NCI-H1105 (cell line): Measurements from ENCODE around the gene LYAR.

ENCODE experiments used
- DNase-seq: peaks from one replicate; lab custom pipeline; 2025; lab: John Stamatoyannopoulos, UW

Gene LYAR

DNA sequence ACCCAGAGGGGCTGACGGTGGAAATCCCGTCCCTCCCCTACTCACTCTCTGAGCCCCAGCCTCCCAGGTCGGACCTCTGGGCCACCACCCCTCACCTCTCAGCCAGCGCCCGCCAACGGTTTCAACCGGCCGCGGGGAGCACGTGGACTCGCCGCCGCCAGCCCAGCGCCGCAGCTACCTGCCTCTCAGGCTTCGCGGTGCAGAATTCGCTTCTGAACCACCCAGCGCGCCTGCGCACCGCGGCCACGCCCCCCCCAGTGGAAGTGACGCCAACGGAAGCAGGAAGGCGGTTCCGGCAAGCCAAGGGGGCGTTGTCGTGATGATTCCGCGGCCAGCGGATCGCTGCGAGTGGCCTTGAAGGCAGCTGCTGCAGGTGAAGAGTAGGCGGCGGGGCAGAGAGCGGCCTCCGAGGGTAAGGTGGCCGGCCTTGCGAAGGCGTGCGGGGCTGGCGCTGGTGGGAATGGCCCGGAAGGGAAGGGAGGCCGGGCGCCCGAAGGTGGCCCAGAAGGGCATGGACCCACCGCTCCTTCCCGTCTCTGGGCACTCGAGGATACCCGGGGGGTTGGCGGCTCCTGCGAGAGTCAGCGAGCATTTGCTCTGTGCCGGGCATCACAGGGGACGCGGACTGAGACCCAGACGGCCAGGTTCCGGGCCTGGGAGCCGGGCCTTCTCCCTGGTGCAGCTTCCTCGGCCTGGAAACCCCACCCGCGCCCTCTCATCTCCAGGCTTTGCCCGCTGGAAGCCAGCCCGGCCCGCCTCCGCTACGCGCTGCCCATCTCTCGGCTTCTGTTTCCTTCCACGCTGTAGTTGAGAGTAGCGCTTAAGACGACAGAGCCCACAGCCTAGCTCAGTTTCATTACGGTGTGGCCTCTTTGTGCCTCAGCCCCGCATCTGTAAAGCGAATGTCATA is at the start of gene LYAR, which contains the start of gene ZBTB49:
LYAR (minus strand) TSS at position 214 of the 910 bp plus-strand sequence. CDS start 6,412 bp downstream, outside the sequence.
ZBTB49 (plus strand) TSS at position 311 of the 910 bp plus-strand sequence. CDS start 9,695 bp downstream, outside the sequence.
- DNase-seq: peak; percentile 73

- DNase-seq: no peak
These were observed 49.6 kb upstream of the LYAR start for GRCh38 chr4:4339504-4340085.

- DNase-seq: no peak
These were observed 48.5 kb upstream of the LYAR start for GRCh38 chr4:4338210-4339001.

DNA sequence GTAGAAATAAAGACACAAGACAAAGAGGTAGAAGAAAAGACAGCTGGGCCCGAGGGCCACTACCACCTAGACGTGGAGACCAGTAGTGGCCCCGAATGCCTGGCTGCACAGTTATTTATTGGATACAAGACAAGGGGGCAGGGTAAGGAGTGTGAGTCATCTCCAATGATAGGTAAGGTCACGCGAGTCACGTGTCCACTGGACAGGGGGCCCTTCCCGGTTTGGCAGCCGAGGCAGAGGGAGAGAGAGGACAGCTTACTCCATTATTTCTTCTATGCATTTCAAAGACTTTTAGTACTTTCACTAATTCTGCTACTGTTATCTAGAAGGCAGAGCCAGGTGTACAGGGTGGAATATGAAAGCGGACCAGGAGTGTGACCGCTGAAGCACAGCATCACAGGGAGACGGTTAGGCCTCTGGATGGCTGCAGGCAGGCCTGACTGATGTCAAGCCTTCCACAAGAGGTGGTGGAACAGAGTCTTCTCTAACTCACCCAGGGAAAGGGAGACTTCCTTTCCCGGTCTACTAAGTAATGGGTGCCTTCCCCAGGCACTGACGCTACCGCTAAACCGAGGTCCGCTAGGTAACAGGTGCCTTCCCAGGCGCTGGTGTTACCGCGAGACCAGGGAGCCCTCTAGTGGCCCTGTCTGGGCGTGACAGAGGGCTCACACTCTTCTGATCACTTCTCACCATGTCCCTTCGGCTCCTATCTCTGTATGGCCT is 45.0 kb upstream of the LYAR start:
- peak; percentile 20 for DNase-seq

GRCh38 chr4:4333265-4333706 is 43.3 kb upstream of the LYAR start:
- DNase-seq: no peak

- no peak for DNase-seq
These were observed 42.6 kb upstream of the LYAR start for GRCh38 chr4:4332529-4332928.

- DNase-seq: no peak
These were observed 40.8 kb upstream of the LYAR start for GRCh38 chr4:4330794-4331193.

DNA sequence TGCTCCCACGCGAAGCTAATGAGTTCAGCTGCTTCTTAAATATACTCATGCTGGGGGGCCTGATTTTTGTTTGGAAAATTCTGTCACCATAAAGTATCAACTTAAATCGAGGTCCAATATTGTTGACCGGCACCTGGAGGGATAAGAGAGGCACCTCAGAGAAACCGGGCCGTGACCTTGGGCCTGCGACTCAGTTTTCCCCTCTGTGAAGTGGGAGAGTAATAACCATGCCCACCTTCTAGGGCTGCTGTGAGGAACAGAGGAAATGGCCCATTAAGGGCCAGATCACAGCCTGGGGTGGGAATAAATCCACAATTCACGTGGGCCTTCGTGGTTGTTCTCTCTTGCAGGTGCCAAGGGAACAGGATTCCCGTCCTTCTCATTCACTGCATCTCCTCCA is 39.5 kb upstream of the LYAR start:
- DNase-seq: no peak

DNA sequence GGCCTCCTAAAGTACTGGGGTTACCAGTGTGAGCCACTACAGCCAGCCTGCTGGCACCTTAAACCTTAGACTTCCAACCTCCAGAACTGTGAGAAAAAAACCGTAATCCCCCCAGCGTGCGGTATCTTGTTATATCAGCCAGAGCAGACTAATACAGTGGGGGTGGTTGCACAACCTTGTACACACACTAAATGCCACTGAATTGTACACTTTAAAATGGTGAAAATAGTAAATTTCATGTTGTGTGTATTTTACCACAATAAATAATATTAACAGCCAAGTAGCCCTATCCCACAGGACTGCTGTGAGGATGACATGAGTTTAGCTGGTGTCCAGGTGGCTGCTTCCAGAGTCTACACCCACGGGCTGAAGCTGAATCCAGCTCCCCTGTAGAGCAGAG is 38.9 kb upstream of the LYAR start:
- DNase-seq: no peak

DNA sequence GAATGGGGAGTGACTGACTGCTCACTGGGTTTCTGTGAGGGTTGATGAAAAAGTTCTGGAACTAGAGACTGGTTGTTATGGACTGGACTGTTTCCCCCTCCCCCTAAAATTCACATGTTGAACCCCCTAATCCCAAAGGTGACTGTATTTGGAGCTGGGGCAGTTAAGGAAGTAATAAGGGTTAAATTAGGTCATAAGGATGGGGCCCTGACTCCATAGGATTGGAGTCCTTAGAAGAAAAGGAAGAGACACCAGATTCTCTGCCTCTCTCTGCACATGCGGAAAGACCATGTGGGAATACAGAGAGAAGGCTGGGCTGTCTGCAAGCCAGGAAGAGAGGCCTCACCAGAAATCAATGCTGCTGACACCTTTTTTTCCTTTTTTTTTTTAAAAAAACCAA is 38.3 kb upstream of the LYAR start:
- DNase-seq: no peak

GRCh38 chr4:4327652-4328121 is 37.7 kb upstream of the LYAR start:
- no peak for DNase-seq

DNA sequence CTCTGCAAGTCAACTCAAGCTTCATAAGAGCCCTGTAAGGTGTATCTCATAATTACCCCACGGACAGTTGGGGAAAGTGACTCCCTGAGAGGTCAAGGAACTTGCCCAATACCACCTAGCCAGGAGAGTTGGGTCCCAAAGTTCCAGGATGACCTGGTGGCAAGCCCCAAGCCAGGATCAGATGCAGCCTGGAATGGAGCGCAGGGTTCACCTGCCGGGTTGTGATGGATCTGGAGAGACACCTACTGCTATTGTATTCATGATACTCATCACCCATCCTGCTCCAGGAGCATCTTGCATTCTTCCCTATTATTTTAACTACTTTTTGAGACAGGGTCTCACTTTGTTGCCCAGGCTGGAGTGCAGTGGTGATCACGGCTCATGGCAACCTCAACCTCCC is 36.2 kb upstream of the LYAR start:
- no peak for DNase-seq

- DNase-seq: no peak
These were observed 35.4 kb upstream of the LYAR start for GRCh38 chr4:4325321-4325720.

GRCh38 chr4:4323705-4324534 is 34.0 kb upstream of the LYAR start:
- no peak for DNase-seq

GRCh38 chr4:4321951-4322688 is 32.2 kb upstream of the LYAR start:
- no peak for DNase-seq

- DNase-seq: no peak
These were observed 31.2 kb upstream of the LYAR start for GRCh38 chr4:4320951-4321714.

GRCh38 chr4:4320528-4320927 is 30.6 kb upstream of the LYAR start:
- DNase-seq: no peak

DNA sequence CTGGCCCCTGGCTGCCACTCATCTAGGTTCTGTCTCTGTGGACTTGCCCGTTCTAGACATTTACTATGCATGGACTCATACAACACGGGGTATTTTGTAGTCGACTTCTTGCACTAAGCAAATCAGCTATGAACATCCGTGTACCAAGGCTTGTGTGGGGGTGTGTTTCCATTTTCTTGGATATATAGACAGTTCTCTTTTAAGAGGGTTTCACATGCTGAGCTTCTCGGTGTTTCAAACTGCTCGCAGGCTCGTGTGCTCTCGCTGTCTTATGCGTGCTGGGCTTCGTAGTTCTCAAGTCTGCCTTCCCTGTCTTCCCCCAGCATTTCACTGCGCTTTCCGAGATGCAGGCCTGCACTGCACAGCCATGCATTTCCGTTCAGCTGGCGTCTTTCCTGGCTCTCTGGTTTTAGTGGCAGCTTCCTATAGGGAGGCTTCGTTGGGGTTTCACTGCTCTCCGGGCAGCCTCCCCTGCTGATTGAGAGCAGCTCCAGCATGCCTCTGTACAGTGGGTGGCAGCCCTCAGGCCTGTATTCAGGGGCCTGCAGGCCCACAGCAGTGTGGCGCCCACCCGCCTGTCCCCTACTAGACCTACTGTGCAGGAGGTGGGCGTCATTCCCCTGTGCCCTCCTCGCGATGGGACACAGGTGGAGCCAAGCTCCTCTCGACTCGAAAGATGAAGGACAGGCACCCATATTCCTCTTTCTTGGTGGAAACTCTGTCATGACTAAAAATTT is 27.7 kb upstream of the LYAR start:
- DNase-seq: no peak

GRCh38 chr4:4316150-4316495 is 26.2 kb upstream of the LYAR start:
- DNase-seq: no peak
